Breast epithelium (tissue), 4 donors: ENCODE results near the gene CNTN6. TPM values are rescaled to one million over a fixed set of nuclear protein-coding genes. Genes with fewer than 3 reads are reported as not detected.

ENCODE experiments used
- DNase-seq, 2 donors: peaks; one replicate each; pipeline ENCODE4 v3.0.0-alpha.2; 2019; ENCODE audit warnings: low spot score in 2 of 2
- H3K27ac ChIP-seq, 2 donors: fragments of 200-600 bp; sonication (generic) in 1 of 2; one replicate each; pipeline ENCODE4 v1.5.1; 2016 to 2019; ENCODE audit warnings: mild to moderate bottlenecking in 1 of 2
- H3K27me3 ChIP-seq, 2 donors: fragments of 200-600 bp; sonication (generic) in 1 of 2; one replicate each; pipeline versions ENCODE4 v1.5.1 to v1.6.0; 2017 to 2019; ENCODE audit warnings: control low read depth in 1 of 2, mild to moderate bottlenecking in 1 of 2
- H3K36me3 ChIP-seq: fragments of 200-600 bp; one replicate; pipeline ENCODE4 v1.5.1; 2019
- H3K4me1 ChIP-seq, 2 donors: fragments of 200-600 bp; sonication (generic); one replicate each; pipeline ENCODE4 v1.5.1; 2016 to 2019; ENCODE audit warnings: control low read depth in 1 of 2
- H3K4me3 ChIP-seq, 3 donors: fragments of 200-600 bp; sonication (generic); 1 replicate in 2 of 3; 2 replicates in 1 of 3; pipeline ENCODE4 v1.5.1; 2016 to 2019; ENCODE audit warnings: mild to moderate bottlenecking in 3 of 3, moderate library complexity in 2 of 3
- H3K9me3 ChIP-seq, 2 donors: fragments of 200-600 bp; sonication (generic) in 1 of 2; one replicate each; pipeline ENCODE4 v1.5.1; 2016 to 2019; ENCODE audit warnings: control low read depth in 1 of 2
- POLR2A ChIP-seq: fragments of 450-650 bp; IDR thresholded peaks from one replicate; pipeline ENCODE4 v1.6.1; 2016; ENCODE audit warnings: antibody characterized with exemption, mild to moderate bottlenecking, moderate library complexity
- POLR2AphosphoS5 ChIP-seq, 3 donors: sonication (generic); formaldehyde crosslinking; IDR thresholded peaks; one replicate each; pipeline ENCODE4 v1.6.1; 2017; ENCODE audit warnings: antibody characterized with exemption in 3 of 3
- intact Hi-C: fragments of 100-400 bp; cut with DNase I; formaldehyde crosslinking; loops from one replicate; pipeline ENCODE4 v1.15.1; 2023; ENCODE audit warnings: low total_unique reads
- total RNA-seq, 3 donors: library from RNA; depleted of rRNA; stranded (reverse); fragments of >200 nt; gene quantifications; one replicate each; pipeline ENCODE4 v1.1.0, GENCODE V29; 2016
- TF ChIP-seq, protein P1 (sequence below), 3 donors: fragments of 450-650 bp; IDR thresholded peaks; one replicate each; pipeline ENCODE4 v1.5.1; 2016 to 2017; ENCODE audit warnings: antibody characterized with exemption in 3 of 3, mild to moderate bottlenecking in 3 of 3, moderate library complexity in 3 of 3

Gene CNTN6
- total RNA-seq, 3 donors from 2014 or later: under 0.01 to 0.15 TPM; not detected in 1

- DNase-seq: no peak
- no peaks in the 10 kb centered on the region for H3K36me3 ChIP-seq
- H3K9me3 ChIP-seq: no peaks in the 10 kb centered on the region
- TF ChIP-seq POLR2AphosphoS5 (IDR thresholded peaks at IDR 0.05): no peak
- TF ChIP-seq, protein P1, sequence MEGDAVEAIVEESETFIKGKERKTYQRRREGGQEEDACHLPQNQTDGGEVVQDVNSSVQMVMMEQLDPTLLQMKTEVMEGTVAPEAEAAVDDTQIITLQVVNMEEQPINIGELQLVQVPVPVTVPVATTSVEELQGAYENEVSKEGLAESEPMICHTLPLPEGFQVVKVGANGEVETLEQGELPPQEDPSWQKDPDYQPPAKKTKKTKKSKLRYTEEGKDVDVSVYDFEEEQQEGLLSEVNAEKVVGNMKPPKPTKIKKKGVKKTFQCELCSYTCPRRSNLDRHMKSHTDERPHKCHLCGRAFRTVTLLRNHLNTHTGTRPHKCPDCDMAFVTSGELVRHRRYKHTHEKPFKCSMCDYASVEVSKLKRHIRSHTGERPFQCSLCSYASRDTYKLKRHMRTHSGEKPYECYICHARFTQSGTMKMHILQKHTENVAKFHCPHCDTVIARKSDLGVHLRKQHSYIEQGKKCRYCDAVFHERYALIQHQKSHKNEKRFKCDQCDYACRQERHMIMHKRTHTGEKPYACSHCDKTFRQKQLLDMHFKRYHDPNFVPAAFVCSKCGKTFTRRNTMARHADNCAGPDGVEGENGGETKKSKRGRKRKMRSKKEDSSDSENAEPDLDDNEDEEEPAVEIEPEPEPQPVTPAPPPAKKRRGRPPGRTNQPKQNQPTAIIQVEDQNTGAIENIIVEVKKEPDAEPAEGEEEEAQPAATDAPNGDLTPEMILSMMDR (IDR thresholded peaks at IDR 0.05): no peak
- TF ChIP-seq POLR2A: no peak
- no peaks in the 10 kb centered on the region for H3K27me3 ChIP-seq
- H3K4me1 ChIP-seq: no peaks in the 10 kb centered on the region
- no peak overlapping the region for H3K27ac ChIP-seq
- intact Hi-C loops: no loop called here
- H3K4me3 ChIP-seq: no peak overlapping the region
Measured at GRCh38 chr3:1214933-1215332, 122.1 kb downstream of the CNTN6 start.

- H3K27me3 ChIP-seq: no peaks in the 10 kb centered on the region
- no peaks in the 10 kb centered on the region for H3K4me1 ChIP-seq
- no peak overlapping the region for H3K4me3 ChIP-seq
- no peaks in the 10 kb centered on the region for H3K9me3 ChIP-seq
- TF ChIP-seq POLR2A (no peak), POLR2AphosphoS5 (IDR thresholded peaks at IDR 0.05) (no peak)
- TF ChIP-seq, protein P1 (IDR thresholded peaks at IDR 0.05): no peak
- no peak for DNase-seq
- H3K27ac ChIP-seq: no peak overlapping the region
- intact Hi-C loops: no loop called here
- no peaks in the 10 kb centered on the region for H3K36me3 ChIP-seq
Measured at GRCh38 chr3:1216856-1217255, 124.0 kb downstream of the CNTN6 start.

DNA sequence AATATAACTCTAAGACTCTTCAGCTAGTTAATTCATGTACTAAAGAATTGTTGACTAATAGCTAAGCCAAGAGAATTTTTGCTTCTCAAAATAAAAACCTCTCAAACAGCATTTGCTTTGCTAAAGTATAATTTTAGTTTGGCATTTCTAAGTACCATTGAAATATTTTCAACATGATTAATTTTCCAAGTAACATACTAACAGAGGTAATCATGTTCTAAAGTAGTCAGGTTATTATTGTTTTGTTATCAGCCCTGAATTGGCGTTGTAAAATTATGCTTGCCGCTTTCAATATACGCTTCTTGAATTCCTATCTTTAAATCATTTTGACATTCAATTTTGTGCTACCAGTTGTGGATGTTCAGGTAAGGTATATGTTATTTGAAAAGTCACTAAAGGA is 134.3 kb downstream of the CNTN6 start:
- no peaks in the 10 kb centered on the region for H3K9me3 ChIP-seq
- TF ChIP-seq, protein P1 (IDR thresholded peaks at IDR 0.05): no peak
- TF ChIP-seq POLR2A (no peak), POLR2AphosphoS5 (IDR thresholded peaks at IDR 0.05) (no peak)
- H3K27me3 ChIP-seq: no peaks in the 10 kb centered on the region
- intact Hi-C loops: no loop called here
- H3K4me3 ChIP-seq: no peak overlapping the region
- H3K27ac ChIP-seq: no peak overlapping the region
- no peaks in the 10 kb centered on the region for H3K4me1 ChIP-seq
- no peaks in the 10 kb centered on the region for H3K36me3 ChIP-seq
- no peak for DNase-seq

GRCh38 chr3:1228289-1228688 is 135.5 kb downstream of the CNTN6 start:
- H3K9me3 ChIP-seq: no peaks in the 10 kb centered on the region
- no peak overlapping the region for H3K4me3 ChIP-seq
- H3K36me3 ChIP-seq: no peaks in the 10 kb centered on the region
- no peak overlapping the region for H3K27ac ChIP-seq
- H3K4me1 ChIP-seq: no peaks in the 10 kb centered on the region
- no peak for DNase-seq
- no peak for TF ChIP-seq POLR2A
- TF ChIP-seq, protein P1 (IDR thresholded peaks at IDR 0.05): no peak
- no peak for TF ChIP-seq POLR2AphosphoS5 (IDR thresholded peaks at IDR 0.05)
- no peaks in the 10 kb centered on the region for H3K27me3 ChIP-seq
- intact Hi-C loops: no loop called here

DNA sequence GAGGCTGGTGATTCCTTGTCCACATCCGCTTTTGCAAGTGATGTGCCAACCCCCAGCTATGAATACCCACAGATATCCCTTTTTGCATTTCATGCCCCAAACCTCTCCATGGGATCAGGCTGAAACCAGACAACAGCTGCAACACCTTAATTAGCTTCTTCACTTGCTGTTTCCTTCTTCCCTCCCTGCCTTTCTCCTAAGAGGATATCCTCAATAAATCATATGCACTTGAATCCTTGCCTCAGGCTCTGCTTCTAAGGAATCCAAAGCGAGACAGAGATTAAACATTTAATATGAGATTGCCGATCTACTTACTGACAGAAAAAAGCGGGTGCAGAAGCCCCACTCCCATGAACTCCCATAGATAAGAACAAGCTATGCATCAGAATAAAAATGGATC is 138.1 kb downstream of the CNTN6 start:
- no peaks in the 10 kb centered on the region for H3K27me3 ChIP-seq

More for the DNA sequence above, 138.1 kb downstream of the CNTN6 start:
- no peak overlapping the region for H3K27ac ChIP-seq
- no peaks in the 10 kb centered on the region for H3K36me3 ChIP-seq
- TF ChIP-seq POLR2A (no peak), POLR2AphosphoS5 (IDR thresholded peaks at IDR 0.05) (no peak)
- TF ChIP-seq, protein P1 (IDR thresholded peaks at IDR 0.05): no peak
- no peak overlapping the region for H3K4me3 ChIP-seq
- intact Hi-C loops: no loop called here
- H3K4me1 ChIP-seq: no peaks in the 10 kb centered on the region
- no peak for DNase-seq
- H3K9me3 ChIP-seq: no peaks in the 10 kb centered on the region
